ENCODE results near the gene CREM. TPM values are rescaled to one million over a fixed set of nuclear protein-coding genes. Genes with fewer than 3 reads are reported as not detected.

Gene CREM
- total and polyA plus RNA-seq, 2 of the 8 experiments (the other 6 are each of a cell fraction or from before 2014, with no cell fraction given): 18.7 to 21.9 TPM

DNA sequence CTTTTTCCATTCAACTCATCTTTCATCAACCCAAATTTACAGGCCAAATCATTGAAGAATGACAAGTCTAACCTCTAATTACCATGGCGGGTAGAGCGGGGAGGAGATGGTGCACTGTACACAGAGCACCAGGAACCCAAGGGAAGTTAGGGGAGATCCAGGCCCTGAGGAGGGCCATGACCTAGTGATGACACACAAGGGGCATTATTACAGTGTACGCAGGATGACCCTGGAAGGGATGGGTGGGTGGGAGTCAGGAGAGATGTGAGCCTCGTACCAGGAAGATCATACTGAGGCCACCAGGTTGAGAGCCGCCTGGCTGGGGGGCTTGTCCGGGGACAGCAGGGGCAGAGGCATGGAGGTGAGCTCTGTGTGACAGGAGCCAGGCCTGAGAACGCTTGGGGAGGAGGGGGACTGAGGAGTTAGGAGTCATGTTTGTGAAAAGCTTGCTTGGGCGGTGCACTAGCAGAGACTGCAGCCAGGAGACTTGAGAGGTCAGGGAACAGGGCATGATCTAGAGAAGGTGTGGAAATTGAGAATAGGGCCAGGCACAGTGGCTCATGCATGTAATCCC lies 120.2 kb downstream of the CREM start:
- no peak overlapping the region for H2AFZ ChIP-seq (ENCODE audit: low read length)
- no peak overlapping the region for H2BK15ac ChIP-seq (ENCODE audit: low read length)
- H4K5ac ChIP-seq (ENCODE audit: insufficient read length, low read depth, low read length): no peak overlapping the region
- no peaks in the 10 kb centered on the region for H3K79me2 ChIP-seq (ENCODE audit: control insufficient read depth in 1 of 2, insufficient read depth in 2 of 2, low read length in 2 of 2)
- H3K4me2 ChIP-seq (ENCODE audit: insufficient read depth in 1 of 2, low read depth in 2 of 2, low read length in 2 of 2): no peak overlapping the region
- no peak overlapping the region for H3K27ac ChIP-seq (ENCODE audit: low read depth, low read length)
- H3K18ac ChIP-seq (ENCODE audit: extremely low read depth, low read length): no peak overlapping the region
- no peaks in the 10 kb centered on the region for H3K23me2 ChIP-seq (ENCODE audit: low read depth, low read length)
- CTCF ChIA-PET (ENCODE audit: partially characterized antibody): interaction anchor here (1.1 kb wide), 1 partner anchor 51 kb away, joined by 3 read pairs; no protein-coding TSS in a partner anchor
- no peak overlapping the region for H3K4me3 ChIP-seq (ENCODE audit: extremely low read depth in 1 of 4, insufficient read depth in 2 of 4, low read depth in 3 of 4, low read length in 4 of 4)
- no peak for FAIRE-seq
- no peaks in the 10 kb centered on the region for H3K27me3 ChIP-seq (replicated peaks in 1 of 4; ENCODE audit: control insufficient read depth in 3 of 4, extremely low read depth in 1 of 4, insufficient read depth in 3 of 4, low read length in 3 of 4)
- no peak overlapping the region for H2BK12ac ChIP-seq (ENCODE audit: low read depth, low read length)
- H3K4me1 ChIP-seq (replicated peaks in 1 of 4; ENCODE audit: control insufficient read depth in 3 of 4, insufficient read depth in 4 of 4, low read length in 3 of 4): no peaks in the 10 kb centered on the region
- no peak overlapping the region for H3K4ac ChIP-seq (replicated peaks; ENCODE audit: insufficient read length, low read depth, low read length)
- H2BK5ac ChIP-seq (ENCODE audit: low read depth, low read length): no peak overlapping the region
- H4K8ac ChIP-seq (ENCODE audit: extremely low read depth, insufficient read depth, low read length): no peak overlapping the region; the same call in 1 of the 2 replicates
- H2AK5ac ChIP-seq (ENCODE audit: low read depth, low read length): no peak overlapping the region
- no peaks in the 10 kb centered on the region for H3K79me1 ChIP-seq (ENCODE audit: low read depth, low read length)
- no peak overlapping the region for H3K9ac ChIP-seq (replicated peaks in 1 of 4; ENCODE audit: extremely low read depth in 1 of 4, low read depth in 3 of 4, low read length in 3 of 4)
- no peak for DNase-seq (ENCODE audit: low read depth in 1 of 2, low spot score in 2 of 2)
- no peaks in the 10 kb centered on the region for H3K36me3 ChIP-seq (ENCODE audit: control insufficient read depth in 2 of 4, insufficient read depth in 4 of 4, low read length in 3 of 4)
- H3K9me3 ChIP-seq (ENCODE audit: insufficient read depth in 2 of 2, low read depth in 1 of 2, low read length in 1 of 2): no peaks in the 10 kb centered on the region
- 88% methylated on average over 7 of the region's 8 CpGs; no CpG with 5 or more reads in 1 of the 2 experiments for WGBS, 2 experiments (ENCODE audit: extremely low coverage in 1 of 2, insufficient coverage in 1 of 2, insufficient read length in 1 of 2, insufficient replicate concordance in 2 of 2, low coverage in 1 of 2, low lambda C conversion rate in 2 of 2, missing lambda C conversion rate in 1 of 2)
- H4K91ac ChIP-seq (replicated peaks; ENCODE audit: insufficient read length, low read length): no peak overlapping the region
- H2BK20ac ChIP-seq (ENCODE audit: low read length): no peak overlapping the region
- H4K20me1 ChIP-seq (replicated peaks in 1 of 2; ENCODE audit: control insufficient read depth in 1 of 2, insufficient read depth in 2 of 2, low read length in 2 of 2): no peaks in the 10 kb centered on the region
- no peak overlapping the region for H2BK120ac ChIP-seq (replicated peaks; ENCODE audit: low read depth, low read length)
- no peak overlapping the region for H3K23ac ChIP-seq (ENCODE audit: insufficient read length)
- H3K14ac ChIP-seq (ENCODE audit: insufficient read length): no peak overlapping the region
- POLR2A ChIA-PET (ENCODE audit: partially characterized antibody): no interaction called here
- H3K56ac ChIP-seq (replicated peaks; ENCODE audit: insufficient read length, low read depth, low read length): no peak overlapping the region
- TF ChIP-seq TAF1 (IDR thresholded peaks at IDR 0.05; ENCODE audit: low read depth, low read length) (no peak), JUND (IDR thresholded peaks at IDR 0.05; ENCODE audit: low read length) (no peak), HDAC6 (IDR thresholded peaks at IDR 0.05; ENCODE audit: low read depth, low read length) (no peak), POU5F1 (IDR thresholded peaks at IDR 0.05; ENCODE audit: low read depth, low read length) (no peak), CHD1 (IDR thresholded peaks at IDR 0.05; ENCODE audit: low read depth, low read length) (no peak), EP300 (IDR thresholded peaks at IDR 0.05; ENCODE audit: borderline replicate concordance in 1 of 2, low read depth in 2 of 2, low read length in 2 of 2) (no peak), SP1 (IDR thresholded peaks at IDR 0.05; ENCODE audit: low read depth, low read length) (no peak), TAF7 (optimal IDR thresholded peaks at IDR 0.05; ENCODE audit: borderline replicate concordance, low read depth, low read length) (no peak), CEBPB (IDR thresholded peaks at IDR 0.05; ENCODE audit: low read depth, low read length) (no peak), ASH2L (IDR thresholded peaks at IDR 0.05; ENCODE audit: low read length) (no peak), BRCA1 (IDR thresholded peaks at IDR 0.05; ENCODE audit: low read depth, low read length) (no peak)
- TF ChIP-seq, protein P1, sequence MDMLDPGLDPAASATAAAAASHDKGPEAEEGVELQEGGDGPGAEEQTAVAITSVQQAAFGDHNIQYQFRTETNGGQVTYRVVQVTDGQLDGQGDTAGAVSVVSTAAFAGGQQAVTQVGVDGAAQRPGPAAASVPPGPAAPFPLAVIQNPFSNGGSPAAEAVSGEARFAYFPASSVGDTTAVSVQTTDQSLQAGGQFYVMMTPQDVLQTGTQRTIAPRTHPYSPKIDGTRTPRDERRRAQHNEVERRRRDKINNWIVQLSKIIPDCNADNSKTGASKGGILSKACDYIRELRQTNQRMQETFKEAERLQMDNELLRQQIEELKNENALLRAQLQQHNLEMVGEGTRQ (IDR thresholded peaks at IDR 0.05; ENCODE audit: low read length): no peak
- TF ChIP-seq, protein P2, sequence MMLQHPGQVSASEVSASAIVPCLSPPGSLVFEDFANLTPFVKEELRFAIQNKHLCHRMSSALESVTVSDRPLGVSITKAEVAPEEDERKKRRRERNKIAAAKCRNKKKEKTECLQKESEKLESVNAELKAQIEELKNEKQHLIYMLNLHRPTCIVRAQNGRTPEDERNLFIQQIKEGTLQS (IDR thresholded peaks at IDR 0.05; ENCODE audit: insufficient read depth, low read depth, low read length): no peak
